GM13977 (cell line): ENCODE data around the gene DNTTIP2.
A peak's percentile ranks its signal among the peaks of the same experiment; 100 is the strongest.
"Not testable (repeated sequence)": the region's sequence is repeated elsewhere in the genome, so short reads cannot be mapped to it uniquely, and the experiment has no call there.

ENCODE experiments used
- DNase-seq: peaks from one replicate; pipeline ENCODE4 v3.0.0; 2012; ENCODE audit warnings: low spot score
- CTCF ChIP-seq: IDR thresholded peaks from 2 replicates; pipeline ENCODE4 v1.5.1; 2012; ENCODE audit warnings: mild to moderate bottlenecking, control low read depth; ENCODE audit not compliant: insufficient read depth; ENCODE audit errors: extremely low read depth, missing control alignments
- in situ Hi-C: fragments of 300-500 bp; cut with MboI; formaldehyde crosslinking; loops from one replicate; pipeline ENCODE4 v1.12.0; 2022; ENCODE audit warnings: low sequenced_read_pairs, low pct_unique_long_range_greater_than_20kb, mixed read lengths, inconsistent platforms; ENCODE audit not compliant: unreplicated experiment

DNTTIP2 gene

GRCh38 chr1:93877529-93877928 is 1.5 kb downstream of the DNTTIP2 start:
- TF ChIP-seq CTCF: no peak
- no peak for DNase-seq
- in situ Hi-C loops: no loop called here

- no peak for TF ChIP-seq CTCF
- in situ Hi-C loops: no loop called here
- no peak for DNase-seq
Observed at GRCh38 chr1:93876244-93876643, 2.8 kb downstream of the DNTTIP2 start.

- TF ChIP-seq CTCF: peak; percentile 56
- no peak for DNase-seq
- in situ Hi-C loops: loop anchor here (25.0 kb wide), 1 partner anchor 562 kb away; no protein-coding TSS in a partner anchor
Observed at GRCh38 chr1:93874025-93874651, 4.9 kb downstream of the DNTTIP2 start.

- no peak for TF ChIP-seq CTCF
- in situ Hi-C loops: loop anchor here (25.0 kb wide), 1 partner anchor 559 kb away; no protein-coding TSS in a partner anchor
- no peak for DNase-seq
Observed at GRCh38 chr1:93871366-93871765, 7.6 kb downstream of the DNTTIP2 start.

- no peak for TF ChIP-seq CTCF
- DNase-seq: no peak
- in situ Hi-C loops: loop anchor here (25.0 kb wide), 1 partner anchor 557 kb away; no protein-coding TSS in a partner anchor
Observed at GRCh38 chr1:93869653-93870052, 9.4 kb downstream of the DNTTIP2 start.

GRCh38 chr1:93868492-93868891 is 10.5 kb downstream of the DNTTIP2 start:
- in situ Hi-C loops: loop anchor here (25.0 kb wide), 1 partner anchor 556 kb away; no protein-coding TSS in a partner anchor
- DNase-seq: not testable (repeated sequence)

- in situ Hi-C loops: loop anchor here (25.0 kb wide), 1 partner anchor 553 kb away; no protein-coding TSS in a partner anchor
- no peak for DNase-seq
- no peak for TF ChIP-seq CTCF
Observed at GRCh38 chr1:93865253-93865652, 13.8 kb downstream of the DNTTIP2 start.
